Mesendoderm (in vitro differentiated cells): Measurements from ENCODE around the gene DUSP10.

Experiments
- DNase-seq: peaks from one replicate; pipeline ENCODE4 v3.0.0; 2013
- H2AK5ac ChIP-seq: 2 replicates; pipeline ENCODE4 v1.6.1; 2013; ENCODE audit warnings: low read length, inconsistent platforms
- H2BK120ac ChIP-seq: 2 replicates; pipeline ENCODE4 v1.6.1; 2013; ENCODE audit warnings: low read depth, mild to moderate bottlenecking, low read length, moderate library complexity, mixed read lengths
- H2BK15ac ChIP-seq: replicated peaks from 2 replicates; pipeline ENCODE4 v1.6.1; 2013; ENCODE audit warnings: low read depth, mild to moderate bottlenecking, moderate library complexity
- H2BK5ac ChIP-seq: 2 replicates; pipeline ENCODE4 v1.6.1; 2013; ENCODE audit warnings: low read length, inconsistent platforms
- H3K18ac ChIP-seq: 2 replicates; pipeline ENCODE4 v1.6.1; 2013; ENCODE audit warnings: mild to moderate bottlenecking, low read length, mixed read lengths
- H3K23ac ChIP-seq: one replicate; pipeline ENCODE4 v1.6.1; 2013; ENCODE audit warnings: low read length
- H3K27ac ChIP-seq: 2 replicates; pipeline ENCODE4 v1.5.1; 2013; ENCODE audit warnings: low read depth, mild to moderate bottlenecking, inconsistent platforms, low read length, moderate library complexity
- H3K27me3 ChIP-seq: 2 replicates; pipeline ENCODE4 v1.6.1; 2013; ENCODE audit warnings: low read length, control low read depth, mild to moderate bottlenecking, inconsistent platforms; ENCODE audit not compliant: insufficient read depth, poor library complexity
- H3K36me3 ChIP-seq: 2 replicates; pipeline ENCODE4 v1.6.1; 2013; ENCODE audit warnings: low read length, inconsistent platforms; ENCODE audit not compliant: control insufficient read depth, insufficient read depth
- H3K4ac ChIP-seq: one replicate; pipeline ENCODE4 v1.6.1; 2013; ENCODE audit warnings: low read depth, mild to moderate bottlenecking, low read length, moderate library complexity
- H3K4me1 ChIP-seq: 2 replicates; pipeline ENCODE4 v1.6.1; 2013; ENCODE audit warnings: low read depth, low read length, inconsistent platforms; ENCODE audit not compliant: control insufficient read depth
- H3K4me2 ChIP-seq: 2 replicates; pipeline ENCODE4 v1.6.1; 2013; ENCODE audit warnings: low read length
- H3K4me3 ChIP-seq: 2 replicates; pipeline ENCODE4 v1.5.1; 2013; ENCODE audit warnings: mild to moderate bottlenecking, low read length
- H3K56ac ChIP-seq: one replicate; pipeline ENCODE4 v1.6.1; 2013; ENCODE audit warnings: low read length
- H3K79me1 ChIP-seq: 2 replicates; pipeline ENCODE4 v1.6.1; 2013; ENCODE audit warnings: low read length, inconsistent platforms
- H3K79me2 ChIP-seq: 2 replicates; pipeline ENCODE4 v1.6.1; 2013; ENCODE audit warnings: mild to moderate bottlenecking, low read length; ENCODE audit not compliant: control insufficient read depth, insufficient read depth
- H3K9ac ChIP-seq: 2 replicates; pipeline ENCODE4 v1.6.1; 2013; ENCODE audit warnings: low read length, inconsistent platforms
- H4K5ac ChIP-seq: one replicate; pipeline ENCODE4 v1.6.1; 2013; ENCODE audit warnings: low read length
- H4K8ac ChIP-seq: one replicate; pipeline ENCODE4 v1.6.1; 2013; ENCODE audit warnings: low read depth, mild to moderate bottlenecking, control low read depth, low read length, moderate library complexity
- WGBS: extraction: QIAGEN DNeasy Blood & Tissue Kit; methylation state at CpG from one replicate; pipeline ENCODE4 v1.1.7; 2013; ENCODE audit warnings: low lambda C conversion rate, missing lambda C conversion rate; ENCODE audit not compliant: insufficient coverage; ENCODE audit errors: extremely low coverage; 5-methylcytosine and 5-hydroxymethylcytosine counted together

The DUSP10 gene

DNA sequence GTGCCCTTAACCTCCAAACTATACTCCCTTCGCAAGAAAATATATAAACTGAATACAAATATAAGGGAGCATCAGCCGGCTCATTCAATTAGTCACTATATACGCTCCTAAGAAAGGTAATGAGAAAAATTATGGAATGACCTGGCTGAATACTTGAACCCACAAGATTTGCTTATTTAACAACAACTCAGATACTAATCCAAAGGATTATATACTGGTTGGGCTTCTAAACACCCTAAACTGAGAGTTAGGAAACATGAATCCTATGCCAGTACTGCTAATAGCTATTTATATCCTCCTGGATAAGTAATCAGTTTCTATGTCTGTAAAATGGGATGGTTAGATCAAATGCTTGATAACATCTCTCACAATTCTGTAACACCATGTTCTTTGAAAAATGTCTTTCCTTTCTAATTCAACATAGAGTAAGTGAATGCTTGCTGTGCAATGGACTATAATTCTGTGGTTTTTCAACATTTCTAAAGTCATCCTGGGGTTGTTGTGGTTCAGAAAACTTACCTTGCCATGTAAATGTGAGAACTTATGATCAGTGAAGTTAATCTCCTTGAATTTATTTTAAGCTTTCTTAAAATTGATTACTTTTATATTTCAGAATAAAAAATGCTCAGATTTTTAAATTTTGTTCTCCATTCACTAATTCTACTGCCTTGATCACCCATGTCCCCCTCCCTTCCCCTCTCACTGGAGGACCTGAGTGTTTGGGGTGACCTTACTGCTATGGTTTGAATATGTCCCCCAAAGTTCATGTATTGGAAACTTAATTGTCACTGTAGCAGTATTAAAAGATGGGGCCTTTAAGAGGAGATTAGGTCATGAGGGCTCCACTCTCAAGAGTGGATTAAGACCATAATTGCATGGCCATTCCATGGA, 14.5 kb downstream of the DUSP10 start:
- Histone ChIP-seq H2BK120ac (no peak overlapping the region), H3K4me2 (no peak overlapping the region), H2BK15ac (no peak overlapping the region), H3K27me3 (no peaks in the 10 kb centered on the region), H3K9ac (no peak overlapping the region), H3K36me3 (no peaks in the 10 kb centered on the region), H4K8ac (no peak overlapping the region), H3K4me1 (no peaks in the 10 kb centered on the region), H3K4me3 (no peak overlapping the region), H3K56ac (no peak overlapping the region), H3K79me1 (peaks cover 13% of the 10 kb centered on the region), H3K23ac (no peak overlapping the region), H2AK5ac (no peak overlapping the region), H3K79me2 (no peaks in the 10 kb centered on the region), H3K27ac (no peak overlapping the region), H2BK5ac (no peak overlapping the region), H4K5ac (no peak overlapping the region), H3K18ac (no peak overlapping the region), H3K4ac (no peak overlapping the region)
- DNase-seq: no peak
- no CpG with 5 or more reads among the region's 3 CpGs for WGBS

DNA sequence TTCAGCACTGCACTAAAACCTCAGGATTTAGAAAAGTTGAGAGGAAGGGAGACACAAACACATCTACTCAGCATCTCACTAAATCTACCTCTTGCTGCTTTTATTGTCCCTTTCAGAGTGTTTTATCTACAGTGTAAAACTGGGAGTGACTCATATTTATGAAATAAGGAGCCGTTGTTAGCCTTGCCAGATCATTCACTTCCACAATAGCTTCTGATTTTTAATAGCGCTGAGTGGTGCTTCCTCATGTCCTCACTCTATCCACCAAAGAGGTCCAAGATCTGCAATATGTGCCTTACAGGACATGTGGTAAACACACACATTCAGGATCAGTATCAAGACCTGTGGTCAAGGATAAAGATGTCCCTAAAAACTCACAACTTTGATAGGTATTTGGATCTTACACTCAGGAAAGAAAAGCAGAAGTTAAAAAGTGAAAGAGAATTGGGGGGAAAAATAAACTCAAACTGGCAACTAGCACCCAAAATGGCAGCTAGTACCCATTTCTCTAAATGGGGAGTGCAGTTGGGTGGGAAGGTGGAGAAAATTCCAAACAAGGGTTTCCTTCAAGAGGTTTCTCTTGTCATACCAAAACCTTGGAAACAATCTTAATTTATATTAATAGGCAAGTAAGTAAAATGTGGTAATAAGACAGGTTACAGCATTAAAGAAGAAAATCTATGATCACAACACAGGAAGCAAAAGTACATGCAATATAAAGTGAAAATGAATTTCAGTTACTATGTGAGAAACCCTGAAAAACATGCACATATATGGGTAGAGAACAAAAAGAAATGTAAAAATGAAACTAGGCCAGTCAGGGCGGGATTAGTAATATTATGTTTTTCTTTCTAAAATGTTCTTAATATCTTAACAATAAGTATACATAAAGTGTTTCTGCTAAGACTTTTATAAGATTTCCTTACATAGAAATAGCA, 15.9 kb downstream of the DUSP10 start:
- Histone ChIP-seq H2AK5ac (no peak overlapping the region), H3K79me1 (peaks cover 13% of the 10 kb centered on the region), H2BK5ac (no peak overlapping the region), H3K56ac (no peak overlapping the region), H3K27ac (no peak overlapping the region), H3K23ac (no peak overlapping the region), H4K8ac (no peak overlapping the region), H2BK120ac (no peak overlapping the region), H2BK15ac (no peak overlapping the region), H4K5ac (no peak overlapping the region), H3K9ac (no peak overlapping the region), H3K79me2 (peaks cover 3% of the 10 kb centered on the region), H3K36me3 (no peaks in the 10 kb centered on the region), H3K4me3 (no peak overlapping the region), H3K4me2 (no peak overlapping the region), H3K4me1 (no peaks in the 10 kb centered on the region), H3K18ac (no peak overlapping the region), H3K4ac (no peak overlapping the region), H3K27me3 (no peaks in the 10 kb centered on the region)
- no peak for DNase-seq
- WGBS: no CpG with 5 or more reads among the region's 3 CpGs

DNA sequence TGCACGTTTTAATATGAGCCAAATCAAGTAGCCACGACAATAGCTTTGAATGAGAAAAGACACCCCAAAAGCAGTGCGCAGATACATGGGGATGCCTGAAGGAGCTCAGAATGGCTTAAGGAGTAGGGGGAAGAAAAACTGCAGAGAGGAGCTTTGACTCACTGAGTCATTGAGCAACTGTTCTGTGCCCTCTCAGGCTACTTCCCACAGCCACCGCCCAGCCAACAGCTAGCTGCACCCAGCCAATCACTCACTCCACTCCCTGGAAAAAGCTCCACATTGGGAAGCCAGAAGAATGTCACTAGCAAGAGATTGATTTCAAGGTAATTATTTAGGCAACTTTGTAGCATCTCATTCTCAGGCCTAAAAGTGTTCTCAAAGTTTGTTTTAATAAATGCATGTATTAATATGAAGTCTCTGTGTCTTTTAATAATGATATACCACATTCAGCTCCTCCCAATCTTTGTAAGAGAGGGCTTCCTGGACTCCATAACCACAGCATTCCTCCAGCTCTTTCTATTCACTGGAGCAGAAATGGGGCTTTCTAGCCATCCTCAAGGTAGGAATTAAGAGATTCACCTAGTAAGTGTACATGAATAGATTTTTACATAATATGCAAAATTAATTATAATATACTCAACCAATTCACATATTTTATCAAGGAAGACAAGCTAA, 16.8 kb downstream of the DUSP10 start:
- Histone ChIP-seq H3K18ac (no peak overlapping the region), H3K27ac (no peak overlapping the region), H2BK120ac (no peak overlapping the region), H3K56ac (no peak overlapping the region), H3K79me2 (peaks cover 3% of the 10 kb centered on the region), H3K4me3 (no peak overlapping the region), H3K36me3 (no peaks in the 10 kb centered on the region), H3K27me3 (no peaks in the 10 kb centered on the region), H2BK5ac (no peak overlapping the region), H4K8ac (no peak overlapping the region), H2AK5ac (no peak overlapping the region), H4K5ac (no peak overlapping the region), H3K23ac (no peak overlapping the region), H3K4me1 (no peaks in the 10 kb centered on the region), H3K4ac (no peak overlapping the region), H3K79me1 (peaks cover 12% of the 10 kb centered on the region), H3K9ac (no peak overlapping the region), H2BK15ac (no peak overlapping the region), H3K4me2 (no peak overlapping the region)
- WGBS: no CpG with 5 or more reads among the region's 4 CpGs
- DNase-seq: no peak

DNA sequence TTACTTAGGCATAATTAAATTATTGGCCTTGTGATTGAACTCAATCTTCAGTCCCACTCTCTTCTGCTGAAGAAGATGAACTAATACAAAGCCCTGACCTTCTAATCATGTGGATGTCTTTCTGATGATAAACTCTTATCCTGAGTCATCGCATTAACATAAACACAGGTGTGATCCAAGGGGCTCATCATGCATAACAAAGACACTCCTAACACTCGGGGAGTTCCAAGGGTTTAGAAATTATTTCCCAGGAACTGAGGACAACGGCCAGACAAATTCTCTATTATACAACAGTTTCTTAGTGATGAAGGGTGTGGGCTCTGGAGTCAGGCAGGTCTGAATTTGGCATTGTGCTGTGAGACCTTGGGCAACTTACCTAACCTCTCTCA, 18.0 kb downstream of the DUSP10 start:
- Histone ChIP-seq H4K5ac (no peak overlapping the region), H2BK120ac (no peak overlapping the region), H3K27me3 (no peaks in the 10 kb centered on the region), H2BK15ac (no peak overlapping the region), H4K8ac (no peak overlapping the region), H3K23ac (no peak overlapping the region), H2BK5ac (no peak overlapping the region), H2AK5ac (no peak overlapping the region), H3K36me3 (no peaks in the 10 kb centered on the region), H3K18ac (no peak overlapping the region), H3K27ac (no peak overlapping the region), H3K4me2 (no peak overlapping the region), H3K4me1 (peaks cover 5% of the 10 kb centered on the region), H3K4ac (no peak overlapping the region), H3K79me2 (peaks cover 4% of the 10 kb centered on the region), H3K56ac (no peak overlapping the region), H3K9ac (no peak overlapping the region), H3K4me3 (no peak overlapping the region), H3K79me1 (peaks cover 18% of the 10 kb centered on the region)
- peak; percentile 16 for DNase-seq
- no CpG with 5 or more reads among the region's 3 CpGs for WGBS

DNA sequence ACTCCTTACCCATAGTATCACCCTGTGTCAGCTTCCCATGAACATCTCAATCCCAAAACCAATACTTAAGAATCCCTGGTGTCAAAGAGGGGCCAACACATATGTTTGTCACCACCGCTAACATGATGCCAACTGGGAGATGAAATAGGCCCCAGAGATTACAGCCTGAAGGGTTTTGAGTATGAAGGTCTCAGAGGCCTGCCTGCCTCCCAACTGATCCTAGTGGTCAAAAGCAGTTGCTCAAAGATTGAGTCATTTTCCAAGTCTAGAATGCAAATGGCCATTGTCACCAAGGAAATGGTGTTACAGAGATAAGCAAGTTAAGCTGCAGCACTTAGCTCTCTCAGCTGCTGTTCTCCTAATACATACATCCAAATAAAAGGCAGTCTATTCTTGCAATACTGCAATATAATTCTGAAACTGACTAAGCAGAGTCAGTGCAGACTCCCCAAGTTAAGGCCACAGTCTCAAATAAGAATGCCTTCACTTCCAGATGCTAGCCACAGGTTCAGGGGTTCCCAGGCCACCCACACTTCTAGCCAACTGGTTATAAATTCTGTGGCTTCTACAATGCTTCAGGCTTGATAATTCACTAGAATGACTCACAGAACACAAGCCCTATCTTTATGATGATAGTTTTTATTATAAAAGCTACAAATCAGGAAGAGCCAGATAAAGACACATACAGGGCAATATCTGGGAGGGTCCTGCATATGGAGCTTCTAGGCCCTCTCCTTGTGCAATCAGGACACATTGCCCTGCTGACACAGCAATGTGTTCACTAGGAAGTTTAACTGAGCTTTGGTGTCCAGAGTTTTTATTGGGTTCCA, 18.7 kb downstream of the DUSP10 start:
- no peak overlapping the region for H2BK5ac ChIP-seq
- peaks cover 20% of the 10 kb centered on the region for H3K79me1 ChIP-seq
- no peak overlapping the region for H4K8ac ChIP-seq
- no peak overlapping the region for H3K9ac ChIP-seq
- H3K4me1 ChIP-seq: peaks cover 7% of the 10 kb centered on the region
- no peak overlapping the region for H2AK5ac ChIP-seq
- H4K5ac ChIP-seq: no peak overlapping the region
- no peaks in the 10 kb centered on the region for H3K36me3 ChIP-seq
- H3K27ac ChIP-seq: no peak overlapping the region
- H3K4me3 ChIP-seq: no peak overlapping the region
- H3K4me2 ChIP-seq: no peak overlapping the region
- no peak overlapping the region for H3K56ac ChIP-seq
- H3K18ac ChIP-seq: no peak overlapping the region
- no CpG with 5 or more reads among the region's 1 CpG for WGBS
- H3K4ac ChIP-seq: no peak overlapping the region
- H3K79me2 ChIP-seq: peaks cover 4% of the 10 kb centered on the region
- H3K27me3 ChIP-seq: no peaks in the 10 kb centered on the region
- H2BK15ac ChIP-seq: no peak overlapping the region
- H2BK120ac ChIP-seq: no peak overlapping the region
- DNase-seq: peak; percentile 74
- H3K23ac ChIP-seq: no peak overlapping the region
